GM23248 (cell line): ENCODE results near the gene TPRA1. TPM values are rescaled to one million over a fixed set of nuclear protein-coding genes. Genes with fewer than 3 reads are reported as not detected.
"Not testable (repeated sequence)": the region's sequence is repeated elsewhere in the genome, so short reads cannot be mapped to it uniquely, and the experiment has no call there.

Source experiments
- DNase-seq: peaks from one replicate; pipeline ENCODE4 v3.0.0-alpha.2; 2015
- H2AFZ ChIP-seq: fragments of 200-600 bp; sonication (generic); 2 replicates; pipeline ENCODE4 v1.6.1; 2016; ENCODE audit warnings: antibody characterized with exemption
- H3F3A ChIP-seq: fragments of 200-600 bp; sonication (generic); 2 replicates; pipeline ENCODE4 v1.6.1; 2016; ENCODE audit warnings: mild to moderate bottlenecking, antibody characterized with exemption, mixed run types; ENCODE audit not compliant: insufficient read depth
- H3K27ac ChIP-seq: fragments of 200-600 bp; sonication (generic); 2 replicates; pipeline ENCODE4 v1.5.1; 2016; ENCODE audit warnings: mild to moderate bottlenecking
- H3K27me3 ChIP-seq: fragments of 200-600 bp; sonication (generic); replicated peaks from 2 replicates; pipeline ENCODE4 v1.6.1; 2016; ENCODE audit warnings: mild to moderate bottlenecking; ENCODE audit not compliant: insufficient read depth
- H3K36me3 ChIP-seq: fragments of 200-600 bp; sonication (generic); 2 replicates; pipeline ENCODE4 v1.6.1; 2016; ENCODE audit warnings: low read depth, mild to moderate bottlenecking
- H3K4me1 ChIP-seq: fragments of 200-600 bp; sonication (generic); 2 replicates; pipeline ENCODE4 v1.6.1; 2016; ENCODE audit warnings: mild to moderate bottlenecking; ENCODE audit not compliant: insufficient read depth
- H3K4me2 ChIP-seq: fragments of 200-600 bp; sonication (generic); one replicate; pipeline ENCODE4 v1.6.1; 2016; ENCODE audit warnings: mild to moderate bottlenecking; ENCODE audit not compliant: unreplicated experiment
- H3K4me3 ChIP-seq: fragments of 200-600 bp; sonication (generic); 2 replicates; pipeline ENCODE4 v1.5.1; 2016; ENCODE audit warnings: mild to moderate bottlenecking
- H3K79me2 ChIP-seq: fragments of 200-600 bp; sonication (generic); 2 replicates; pipeline ENCODE4 v1.6.1; 2016; ENCODE audit warnings: mild to moderate bottlenecking; ENCODE audit not compliant: insufficient read depth
- H3K9ac ChIP-seq: fragments of 200-600 bp; sonication (generic); 2 replicates; pipeline ENCODE4 v1.6.1; 2016; ENCODE audit warnings: mild to moderate bottlenecking
- H3K9me2 ChIP-seq: fragments of 200-600 bp; sonication (generic); 2 replicates; pipeline ENCODE4 v1.6.1; 2016; ENCODE audit warnings: mixed run types, mild to moderate bottlenecking, moderate library complexity; ENCODE audit not compliant: insufficient read depth
- H3K9me3 ChIP-seq: fragments of 200-600 bp; sonication (generic); one replicate; pipeline ENCODE4 v1.6.1; 2017; ENCODE audit warnings: low read depth
- H4K20me1 ChIP-seq: fragments of 200-600 bp; sonication (generic); 2 replicates; pipeline ENCODE4 v1.6.0; 2016; ENCODE audit not compliant: insufficient read depth
- EZH2 ChIP-seq: fragments of 200-600 bp; sonication (generic); IDR thresholded peaks from 2 replicates; pipeline ENCODE4 v1.6.1; 2018; ENCODE audit warnings: antibody characterized with exemption, mild to moderate bottlenecking; ENCODE audit not compliant: insufficient read depth, poor library complexity, severe bottlenecking
- EZH2phosphoT487 ChIP-seq: fragments of 200-600 bp; sonication (generic); IDR thresholded peaks from 2 replicates; pipeline ENCODE4 v1.6.1; 2018; ENCODE audit warnings: antibody characterized with exemption, moderate library complexity, mild to moderate bottlenecking, low read depth; ENCODE audit not compliant: insufficient read depth
- WGBS, 2 experiments: methylation state at CpG; one replicate each; pipeline ENCODE4 v1.1.6; 2015 to 2017; ENCODE audit warnings: low lambda C conversion rate in 2 of 2, low coverage in 1 of 2; ENCODE audit errors: missing lambda C conversion rate in 2 of 2; 5-methylcytosine and 5-hydroxymethylcytosine counted together
- in situ Hi-C: fragments of 300-500 bp; cut with MboI; formaldehyde crosslinking; loops from 2 replicates; pipeline ENCODE4 v1.15.0; 2020
- polyA plus RNA-seq: library from polyadenylated mRNA; unstranded; fragments of >200 nt; fragmentation: Nextera tagmentation; extraction: Ambion mirVana; gene quantifications from 2 replicates; pipeline ENCODE4 v1.2.1, GENCODE V29; 2016
- total RNA-seq: library from RNA; depleted of rRNA; stranded (reverse); fragments of >200 nt; shearing (Covaris generic); gene quantifications from 2 replicates; pipeline ENCODE4 v1.2.3, GENCODE V29; 2014

The TPRA1 gene
- total and polyA plus RNA-seq, 2 experiments from 2014 or later = 42.8 to 56.1 TPM

DNA sequence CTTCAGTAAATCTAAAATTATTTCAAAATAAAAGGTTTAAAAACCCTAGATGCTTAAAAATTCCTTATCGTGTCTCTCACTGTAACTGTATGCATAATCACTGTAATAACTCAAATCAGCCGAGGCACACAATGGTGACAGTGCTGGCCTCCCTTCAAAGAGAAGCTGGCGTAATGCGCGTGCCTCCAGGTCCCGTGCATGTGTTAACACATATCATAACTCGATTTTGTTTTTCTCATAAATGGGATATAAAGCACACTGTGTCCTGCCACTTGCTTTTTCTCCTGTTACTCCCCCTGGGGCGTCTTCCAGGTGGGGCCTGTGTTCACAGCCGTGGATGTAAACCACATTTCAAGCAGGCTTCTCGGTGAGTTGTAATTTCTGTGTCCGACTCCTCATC lies 56.0 kb downstream of the TPRA1 start:
- no peaks in the 10 kb centered on the region for H3K9me2 ChIP-seq
- H3K4me1 ChIP-seq = no peaks in the 10 kb centered on the region
- H3K9me3 ChIP-seq = no peaks in the 10 kb centered on the region
- H3K27me3 ChIP-seq = peaks cover 22% of the 10 kb centered on the region; the same call in 1 of the 2 replicates
- H2AFZ ChIP-seq = no peak overlapping the region
- H3K27ac ChIP-seq = no peak overlapping the region
- no peak overlapping the region for H3K4me3 ChIP-seq
- H3K79me2 ChIP-seq = no peaks in the 10 kb centered on the region
- no peak for DNase-seq
- H3K36me3 ChIP-seq = no peaks in the 10 kb centered on the region
- no peak overlapping the region for H3K4me2 ChIP-seq
- no peaks in the 10 kb centered on the region for H3F3A ChIP-seq
- H3K9ac ChIP-seq = no peak overlapping the region
- in situ Hi-C loops = no loop called here
- H4K20me1 ChIP-seq = no peaks in the 10 kb centered on the region
- WGBS, 2 experiments = 61 to 62% methylated on average over 11 of the region's 11 CpGs
- TF ChIP-seq EZH2phosphoT487 (no peak), EZH2 (no peak)

GRCh38 chr3:127534161-127534451 lies 56.4 kb downstream of the TPRA1 start:
- no peak overlapping the region for H3K27ac ChIP-seq
- H3K27me3 ChIP-seq = peaks cover 20% of the 10 kb centered on the region; the same call in 1 of the 2 replicates
- TF ChIP-seq EZH2phosphoT487 = no peak
- no peak for TF ChIP-seq EZH2
- H3F3A ChIP-seq = no peaks in the 10 kb centered on the region
- no peaks in the 10 kb centered on the region for H3K36me3 ChIP-seq
- no peaks in the 10 kb centered on the region for H3K9me2 ChIP-seq
- H3K79me2 ChIP-seq = no peaks in the 10 kb centered on the region
- in situ Hi-C loops = no loop called here
- no peaks in the 10 kb centered on the region for H3K9me3 ChIP-seq
- no peaks in the 10 kb centered on the region for H4K20me1 ChIP-seq
- DNase-seq = no peak
- no peak overlapping the region for H2AFZ ChIP-seq
- no peak overlapping the region for H3K9ac ChIP-seq
- no peaks in the 10 kb centered on the region for H3K4me1 ChIP-seq
- 29 to 37% methylated on average over 2 of the region's 2 CpGs for WGBS, 2 experiments
- H3K4me3 ChIP-seq = no peak overlapping the region
- H3K4me2 ChIP-seq = no peak overlapping the region

DNA sequence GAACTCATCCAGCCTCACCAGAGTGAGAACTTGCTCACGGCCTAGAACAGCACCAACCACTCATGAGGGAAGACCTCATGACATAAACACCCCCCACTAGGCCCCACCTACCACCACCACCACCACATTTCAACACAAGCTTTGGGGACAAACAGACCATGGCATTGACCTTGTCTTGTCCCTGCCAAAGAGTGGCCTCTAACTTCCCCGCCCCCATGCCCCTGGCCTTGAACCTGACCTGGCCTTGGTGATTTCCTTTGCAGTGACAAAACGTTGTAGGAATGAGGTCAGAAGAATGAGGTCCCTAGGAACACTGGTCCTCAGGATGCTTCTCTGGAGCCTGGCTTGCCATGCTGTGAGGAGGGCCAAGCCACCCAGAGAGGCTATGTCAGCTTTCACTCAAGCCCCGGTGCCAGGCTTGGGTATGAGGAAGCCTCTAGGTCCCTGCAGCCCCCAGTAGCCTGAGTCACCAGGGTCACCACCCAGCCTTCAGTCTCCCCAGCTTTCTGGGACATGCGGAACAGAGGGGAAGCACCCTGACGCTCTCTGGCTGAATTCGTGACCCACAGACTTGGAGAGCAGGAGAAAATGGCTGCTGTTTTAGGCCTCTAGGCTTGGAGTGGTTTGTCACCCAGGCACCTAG lies 57.9 kb downstream of the TPRA1 start:
- Histone ChIP-seq H4K20me1 (no peaks in the 10 kb centered on the region), H3K36me3 (no peaks in the 10 kb centered on the region), H3K4me2 (no peak overlapping the region), H3K9me2 (no peaks in the 10 kb centered on the region), H3K9ac (no peak overlapping the region), H3K9me3 (no peaks in the 10 kb centered on the region), H3K27me3 (peaks cover 15% of the 10 kb centered on the region; the same call in 1 of the 2 replicates), H3K79me2 (no peaks in the 10 kb centered on the region), H3K27ac (no peak overlapping the region), H3K4me3 (no peak overlapping the region), H2AFZ (no peak overlapping the region), H3K4me1 (no peaks in the 10 kb centered on the region), H3F3A (no peaks in the 10 kb centered on the region)
- DNase-seq = no peak
- TF ChIP-seq EZH2phosphoT487 (no peak), EZH2 (no peak)
- in situ Hi-C loops = no loop called here
- 76 to 79% methylated on average over 7 of the region's 7 CpGs for WGBS, 2 experiments

- Histone ChIP-seq H3K27ac (no peak overlapping the region), H2AFZ (no peak overlapping the region), H3K36me3 (no peaks in the 10 kb centered on the region), H3K9me3 (no peaks in the 10 kb centered on the region), H3F3A (no peaks in the 10 kb centered on the region), H3K4me2 (no peak overlapping the region), H3K9me2 (no peaks in the 10 kb centered on the region), H4K20me1 (no peaks in the 10 kb centered on the region), H3K79me2 (no peaks in the 10 kb centered on the region), H3K4me3 (no peak overlapping the region), H3K4me1 (no peaks in the 10 kb centered on the region), H3K9ac (no peak overlapping the region), H3K27me3 (peaks cover 15% of the 10 kb centered on the region; the same call in 1 of the 2 replicates)
- in situ Hi-C loops = no loop called here
- TF ChIP-seq EZH2phosphoT487 (no peak), EZH2 (no peak)
- WGBS, 2 experiments = 70 to 83% methylated on average over 2 of the region's 2 CpGs
- DNase-seq = no peak
Observed at GRCh38 chr3:127531821-127532220, 58.7 kb downstream of the TPRA1 start.

GRCh38 chr3:127530863-127531262 lies 59.7 kb downstream of the TPRA1 start:
- H3K79me2 ChIP-seq, H2AFZ ChIP-seq, H3K9ac ChIP-seq, H4K20me1 ChIP-seq, H3K36me3 ChIP-seq, H3K27ac ChIP-seq, DNase-seq, H3K4me3 ChIP-seq, H3F3A ChIP-seq, H3K4me2 ChIP-seq, H3K9me3 ChIP-seq, H3K4me1 ChIP-seq, H3K9me2 ChIP-seq, in situ Hi-C loops: not testable (repeated sequence)
- peaks cover 11% of the 10 kb centered on the region; the same call in 1 of the 2 replicates for H3K27me3 ChIP-seq
- WGBS, 2 experiments = 71 to 73% methylated on average over 7 of the region's 7 CpGs
